IMR-90 (cell line): ENCODE data around the gene ATP8B3. TPM values are rescaled to one million over a fixed set of nuclear protein-coding genes. Genes with fewer than 3 reads are reported as not detected.
A peak's percentile ranks its signal among the peaks of the same experiment; 100 is the strongest.

ENCODE experiments used
- ATAC-seq: fragments of 200-7000 bp; cut with Tn5 transposase; 2 replicates; pipeline ENCODE4 v1.9.1; 2020; ENCODE audit warnings: low read depth, mild to moderate bottlenecking, moderate library complexity
- BruUV-seq: library from RNA; stranded (reverse); fragments of 400-500 nt; replicated peaks from 2 replicates; lab custom pipeline; 2021; lab: Mats Ljungman, UMichigan
- CTCF ChIA-PET: fragments of 300-600 bp; formaldehyde crosslinking; extraction: SDS; loops from one replicate; lab custom pipeline; 2021; ENCODE audit warnings: antibody characterized with exemption; lab: Yijun Ruan, JAX
- POLR2A ChIA-PET: fragments of 300-600 bp; sonication (Branson Sonifier 250); formaldehyde crosslinking; loops from one replicate; lab custom pipeline; 2022; ENCODE audit warnings: antibody characterized with exemption; ENCODE audit not compliant: unreplicated experiment; lab: Charles Lee
- DNase-seq: peaks from one replicate; pipeline ENCODE4 v3.0.0; 2013
- H2AFZ ChIP-seq: replicated peaks from 2 replicates; pipeline ENCODE3; 2013; ENCODE audit warnings: low read length, mild to moderate bottlenecking; ENCODE audit not compliant: poor library complexity
- H2AK5ac ChIP-seq: 2 replicates; pipeline ENCODE4 v1.6.1; 2013; ENCODE audit warnings: low read depth, low read length, inconsistent platforms
- H2AK9ac ChIP-seq: replicated peaks from 2 replicates; pipeline ENCODE3; 2013; ENCODE audit warnings: mild to moderate bottlenecking, low read depth, low read length, moderate library complexity; ENCODE audit not compliant: poor library complexity
- H2BK120ac ChIP-seq: 2 replicates; pipeline ENCODE4 v1.6.1; 2013; ENCODE audit warnings: low read depth, low read length, inconsistent platforms
- H2BK15ac ChIP-seq: 3 replicates; pipeline ENCODE4 v1.6.1; 2013; ENCODE audit warnings: low read depth, low read length, inconsistent platforms
- H2BK20ac ChIP-seq: 2 replicates; pipeline ENCODE4 v1.6.1; 2013; ENCODE audit warnings: low read depth, mild to moderate bottlenecking, inconsistent platforms, low read length, moderate library complexity
- H2BK5ac ChIP-seq: 2 replicates; pipeline ENCODE4 v1.6.1; 2013; ENCODE audit warnings: mild to moderate bottlenecking, low read depth, low read length, inconsistent platforms; ENCODE audit not compliant: poor library complexity, severe bottlenecking
- H3K14ac ChIP-seq: replicated peaks from 2 replicates; pipeline ENCODE4 v1.6.1; 2013; ENCODE audit warnings: low read depth, low read length, inconsistent platforms
- H3K18ac ChIP-seq: 2 replicates; pipeline ENCODE4 v1.6.1; 2013; ENCODE audit warnings: low read depth, low read length, control low read depth
- H3K23ac ChIP-seq: 2 replicates; pipeline ENCODE4 v1.6.1; 2013; ENCODE audit warnings: low read depth, low read length, inconsistent platforms
- H3K27ac ChIP-seq: 2 replicates; pipeline ENCODE4 v1.5.1; 2013; ENCODE audit warnings: mild to moderate bottlenecking, control low read depth, low read length; ENCODE audit not compliant: insufficient read depth
- H3K27me3 ChIP-seq: 2 replicates; pipeline ENCODE4 v1.6.1; 2013; ENCODE audit warnings: low read length; ENCODE audit not compliant: control insufficient read depth, insufficient read depth
- H3K36me3 ChIP-seq: 2 replicates; pipeline ENCODE4 v1.6.1; 2013; ENCODE audit warnings: low read length, mixed read lengths; ENCODE audit not compliant: control insufficient read depth, insufficient read depth
- H3K4ac ChIP-seq: 2 replicates; pipeline ENCODE4 v1.6.1; 2013; ENCODE audit warnings: low read depth, low read length, inconsistent platforms
- H3K4me1 ChIP-seq: 2 replicates; pipeline ENCODE4 v1.6.1; 2013; ENCODE audit warnings: low read length, mixed read lengths; ENCODE audit not compliant: control insufficient read depth, insufficient read depth
- H3K4me2 ChIP-seq: 2 replicates; pipeline ENCODE4 v1.6.1; 2013; ENCODE audit warnings: low read depth, mild to moderate bottlenecking, control low read depth, low read length, moderate library complexity
- H3K4me3 ChIP-seq: 2 replicates; pipeline ENCODE4 v1.5.1; 2013; ENCODE audit warnings: low read depth, mild to moderate bottlenecking, control low read depth, low read length, moderate library complexity; ENCODE audit not compliant: insufficient read depth
- H3K56ac ChIP-seq: 2 replicates; pipeline ENCODE4 v1.6.1; 2013; ENCODE audit warnings: low read length, inconsistent platforms; ENCODE audit not compliant: insufficient read depth; ENCODE audit errors: extremely low read depth
- H3K79me1 ChIP-seq, 2 experiments: 2 replicates each; pipeline ENCODE4 v1.6.1; 2013; ENCODE audit warnings: low read length in 2 of 2, inconsistent platforms in 1 of 2, low read depth in 1 of 2
- H3K9ac ChIP-seq: 2 replicates; pipeline ENCODE4 v1.6.1; 2013; ENCODE audit warnings: low read depth, low read length, control low read depth
- H3K9me1 ChIP-seq: 2 replicates; pipeline ENCODE4 v1.6.1; 2013; ENCODE audit warnings: low read length, inconsistent platforms; ENCODE audit not compliant: insufficient read depth
- H3K9me3 ChIP-seq: 2 replicates; pipeline ENCODE4 v1.6.1; 2013; ENCODE audit warnings: low read length; ENCODE audit not compliant: control insufficient read depth, insufficient read depth
- H4K20me1 ChIP-seq: 2 replicates; pipeline ENCODE4 v1.6.1; 2013; ENCODE audit warnings: low read length, inconsistent platforms; ENCODE audit not compliant: insufficient read depth
- H4K5ac ChIP-seq: 2 replicates; pipeline ENCODE4 v1.6.1; 2013; ENCODE audit warnings: mild to moderate bottlenecking, low read depth, low read length, control low read depth
- H4K8ac ChIP-seq, 2 experiments: 2 replicates each; pipeline ENCODE4 v1.6.1; 2013; ENCODE audit warnings: low read depth in 2 of 2, low read length in 2 of 2, control low read depth in 1 of 2, inconsistent platforms in 1 of 2
- H4K91ac ChIP-seq: 2 replicates; pipeline ENCODE4 v1.6.1; 2013; ENCODE audit warnings: low read depth, low read length, inconsistent platforms; ENCODE audit not compliant: insufficient read depth
- BHLHE40 ChIP-seq: fragments of 150-350 bp; IDR thresholded peaks from 2 replicates; pipeline ENCODE4 v1.6.1; 2016; ENCODE audit warnings: mild to moderate bottlenecking, low read depth, low read length
- CHD1 ChIP-seq: IDR thresholded peaks from 2 replicates; pipeline ENCODE4 v1.6.1; 2012; ENCODE audit warnings: low read depth, low read length, improper control_type of control experiment
- MXI1 ChIP-seq: IDR thresholded peaks from 2 replicates; pipeline ENCODE4 v1.6.1; 2012; ENCODE audit warnings: low read depth, mild to moderate bottlenecking, low read length, moderate library complexity, borderline replicate concordance
- POLR2A ChIP-seq: IDR thresholded peaks from 2 replicates; pipeline ENCODE4 v1.6.1; 2012; ENCODE audit warnings: mild to moderate bottlenecking, low read depth, low read length
- RAD21 ChIP-seq: IDR thresholded peaks from 2 replicates; pipeline ENCODE4 v1.6.1; 2012; ENCODE audit warnings: low read length, improper control_type of control experiment
- RCOR1 ChIP-seq: IDR thresholded peaks from 2 replicates; pipeline ENCODE4 v1.6.1; 2012; ENCODE audit warnings: mild to moderate bottlenecking, low read length, improper control_type of control experiment; ENCODE audit not compliant: insufficient replicate concordance
- RFX5 ChIP-seq: IDR thresholded peaks from 2 replicates; pipeline ENCODE4 v1.8.0; 2012; ENCODE audit warnings: low read depth, mild to moderate bottlenecking, low read length, moderate library complexity
- SMC3 ChIP-seq: fragments of 150-350 bp; IDR thresholded peaks from 2 replicates; pipeline ENCODE4 v1.6.1; 2016; ENCODE audit warnings: low read depth, mild to moderate bottlenecking, antibody characterized with exemption, low read length, moderate library complexity
- WGBS, 2 experiments: methylation state at CpG; one replicate each; pipeline versions ENCODE4 v1.1.5 to v1.1.7; 2013; ENCODE audit warnings: missing lambda C conversion rate in 2 of 2; ENCODE audit not compliant: insufficient read length in 1 of 2; ENCODE audit errors: extremely low coverage in 2 of 2; 5-methylcytosine and 5-hydroxymethylcytosine counted together
- dilution Hi-C: fragments of 300-500 bp; cut with HindIII; formaldehyde crosslinking; loops from one replicate; pipeline ENCODE4 v1.14.3; 2018; ENCODE audit warnings: low sequenced_read_pairs; ENCODE audit not compliant: unreplicated experiment
- in situ Hi-C: fragments of 300-500 bp; cut with MboI; formaldehyde crosslinking; loops from 3 replicates; pipeline ENCODE4 v1.14.3; 2019; ENCODE audit warnings: low sequenced_read_pairs, inconsistent platforms, mixed read lengths
- intact Hi-C: fragments of 100-400 bp; cut with micrococcal nuclease; formaldehyde crosslinking; loops from 2 replicates; pipeline ENCODE4 v1.10.0; 2022
- polyA plus RNA-seq, 3 experiments: library from polyadenylated mRNA; depleted of rRNA; stranded (reverse); fragments of >200 nt; gene quantifications; 2 replicates each; pipeline ENCODE4 v1.2.3, GENCODE V29; 2012; ENCODE audit warnings: low replicate concordance in 1 of 3
- total RNA-seq: library from RNA; depleted of rRNA; stranded (reverse); fragments of >200 nt; gene quantifications from 2 replicates; pipeline ENCODE4 v1.2.3, GENCODE V29; 2012
- TF ChIP-seq, protein P1 (sequence below): fragments of 150-350 bp; IDR thresholded peaks from 2 replicates; pipeline ENCODE4 v1.6.1; 2017; ENCODE audit warnings: mild to moderate bottlenecking, antibody characterized with exemption, low read length, low read depth
- TF ChIP-seq, protein P2 (sequence below): fragments of 150-350 bp; IDR thresholded peaks from 2 replicates; pipeline ENCODE4 v1.6.1; 2016; ENCODE audit warnings: low read depth, mild to moderate bottlenecking, low read length, moderate library complexity, borderline replicate concordance
- TF ChIP-seq, protein P3 (sequence below): conservative IDR thresholded peaks from 2 replicates; pipeline ENCODE4 v1.5.1; 2012; ENCODE audit warnings: mild to moderate bottlenecking, low read depth, low read length, improper control_type of control experiment

Gene ATP8B3
- total and polyA plus RNA-seq, 2 of the 4 experiments (the other 2 are of a cell fraction), result 1.6 to 8.1 TPM

DNA sequence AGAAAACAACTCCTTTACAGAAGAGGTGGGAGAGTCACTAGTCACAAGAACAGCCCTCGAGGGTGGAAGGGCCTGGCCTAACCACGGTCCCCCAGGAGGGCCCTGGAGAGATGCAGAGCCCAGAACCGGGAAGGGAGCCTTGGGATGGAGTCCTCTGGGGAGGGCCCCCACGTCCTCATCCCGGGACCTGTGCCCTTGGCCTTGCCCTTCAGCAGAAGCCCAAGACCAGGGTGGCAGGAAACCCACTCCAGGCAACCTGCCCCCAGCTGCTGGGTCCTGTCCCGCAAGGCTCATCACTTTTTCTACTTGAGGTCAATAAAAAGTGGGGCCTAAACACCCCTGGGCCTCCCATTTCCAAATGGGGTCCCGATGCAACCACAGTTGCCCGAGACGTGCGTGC, 2.3 kb upstream of the ATP8B3 start:
- in situ Hi-C loops, result no loop called here
- CTCF ChIA-PET, result no interaction called here
- POLR2A ChIA-PET, result no interaction called here

More for the DNA sequence above, 2.3 kb upstream of the ATP8B3 start:
- TF ChIP-seq, protein P1, sequence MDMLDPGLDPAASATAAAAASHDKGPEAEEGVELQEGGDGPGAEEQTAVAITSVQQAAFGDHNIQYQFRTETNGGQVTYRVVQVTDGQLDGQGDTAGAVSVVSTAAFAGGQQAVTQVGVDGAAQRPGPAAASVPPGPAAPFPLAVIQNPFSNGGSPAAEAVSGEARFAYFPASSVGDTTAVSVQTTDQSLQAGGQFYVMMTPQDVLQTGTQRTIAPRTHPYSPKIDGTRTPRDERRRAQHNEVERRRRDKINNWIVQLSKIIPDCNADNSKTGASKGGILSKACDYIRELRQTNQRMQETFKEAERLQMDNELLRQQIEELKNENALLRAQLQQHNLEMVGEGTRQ, result no peak
- TF ChIP-seq SMC3, result no peak
- no peak for TF ChIP-seq RAD21
- TF ChIP-seq, protein P2, sequence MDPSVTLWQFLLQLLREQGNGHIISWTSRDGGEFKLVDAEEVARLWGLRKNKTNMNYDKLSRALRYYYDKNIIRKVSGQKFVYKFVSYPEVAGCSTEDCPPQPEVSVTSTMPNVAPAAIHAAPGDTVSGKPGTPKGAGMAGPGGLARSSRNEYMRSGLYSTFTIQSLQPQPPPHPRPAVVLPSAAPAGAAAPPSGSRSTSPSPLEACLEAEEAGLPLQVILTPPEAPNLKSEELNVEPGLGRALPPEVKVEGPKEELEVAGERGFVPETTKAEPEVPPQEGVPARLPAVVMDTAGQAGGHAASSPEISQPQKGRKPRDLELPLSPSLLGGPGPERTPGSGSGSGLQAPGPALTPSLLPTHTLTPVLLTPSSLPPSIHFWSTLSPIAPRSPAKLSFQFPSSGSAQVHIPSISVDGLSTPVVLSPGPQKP, result no peak
- no peak for TF ChIP-seq BHLHE40
- TF ChIP-seq CHD1, result no peak
- TF ChIP-seq, protein P3, sequence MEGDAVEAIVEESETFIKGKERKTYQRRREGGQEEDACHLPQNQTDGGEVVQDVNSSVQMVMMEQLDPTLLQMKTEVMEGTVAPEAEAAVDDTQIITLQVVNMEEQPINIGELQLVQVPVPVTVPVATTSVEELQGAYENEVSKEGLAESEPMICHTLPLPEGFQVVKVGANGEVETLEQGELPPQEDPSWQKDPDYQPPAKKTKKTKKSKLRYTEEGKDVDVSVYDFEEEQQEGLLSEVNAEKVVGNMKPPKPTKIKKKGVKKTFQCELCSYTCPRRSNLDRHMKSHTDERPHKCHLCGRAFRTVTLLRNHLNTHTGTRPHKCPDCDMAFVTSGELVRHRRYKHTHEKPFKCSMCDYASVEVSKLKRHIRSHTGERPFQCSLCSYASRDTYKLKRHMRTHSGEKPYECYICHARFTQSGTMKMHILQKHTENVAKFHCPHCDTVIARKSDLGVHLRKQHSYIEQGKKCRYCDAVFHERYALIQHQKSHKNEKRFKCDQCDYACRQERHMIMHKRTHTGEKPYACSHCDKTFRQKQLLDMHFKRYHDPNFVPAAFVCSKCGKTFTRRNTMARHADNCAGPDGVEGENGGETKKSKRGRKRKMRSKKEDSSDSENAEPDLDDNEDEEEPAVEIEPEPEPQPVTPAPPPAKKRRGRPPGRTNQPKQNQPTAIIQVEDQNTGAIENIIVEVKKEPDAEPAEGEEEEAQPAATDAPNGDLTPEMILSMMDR, result no peak
- no peak for TF ChIP-seq MXI1
- no peak for TF ChIP-seq RFX5
- no peak for TF ChIP-seq POLR2A
- no peak for TF ChIP-seq RCOR1
- Histone ChIP-seq H4K91ac (no peak overlapping the region), H3K23ac (no peak overlapping the region), H4K5ac (no peak overlapping the region), H3K27me3 (no peaks in the 10 kb centered on the region), H3K9me1 (peaks cover 4% of the 10 kb centered on the region; the same call in 1 of the 2 replicates), H2BK5ac (no peak overlapping the region), H2BK15ac (no peak overlapping the region), H3K18ac (no peak overlapping the region), H2AK5ac (no peak overlapping the region), H3K36me3 (peaks cover 28% of the 10 kb centered on the region), H2BK20ac (no peak overlapping the region), H3K4ac (no peak overlapping the region), H3K27ac (no peak overlapping the region), H3K4me2 (no peak overlapping the region), H4K20me1 (no peaks in the 10 kb centered on the region; the same call in 1 of the 2 replicates), H2AK9ac (peak overlapping the region; percentile 31), H2BK120ac (no peak overlapping the region), H4K8ac (no peak overlapping the region), H3K79me1 (peaks cover 0 to 9% of the 10 kb centered on the region in 2 experiments; a peak in 2 of 4 replicates), H3K56ac (no peak overlapping the region), H3K4me1 (peaks cover 8% of the 10 kb centered on the region), H3K9ac (no peak overlapping the region), H3K4me3 (no peak overlapping the region), H3K9me3 (no peaks in the 10 kb centered on the region), H3K14ac (no peak overlapping the region), H2AFZ (no peak overlapping the region)
- no peak for ATAC-seq
- intact Hi-C loops (no loop called here), dilution Hi-C loops (no loop called here)
- 93% methylated on average over 6 of the region's 10 CpGs; no CpG with 5 or more reads in 1 of the 2 experiments for WGBS, 2 experiments
- no TSS peak for BruUV-seq
- no peak for DNase-seq
